ENCODE measurements around the gene SULT1C2. TPM values are rescaled to one million over a fixed set of nuclear protein-coding genes. Genes with fewer than 3 reads are reported as not detected.

The SULT1C2 gene
- total and polyA plus RNA-seq, 2 of the 13 experiments (the other 11 are each of a cell fraction or from before 2014, with no cell fraction given) = 4.0 to 6.2 TPM

DNA sequence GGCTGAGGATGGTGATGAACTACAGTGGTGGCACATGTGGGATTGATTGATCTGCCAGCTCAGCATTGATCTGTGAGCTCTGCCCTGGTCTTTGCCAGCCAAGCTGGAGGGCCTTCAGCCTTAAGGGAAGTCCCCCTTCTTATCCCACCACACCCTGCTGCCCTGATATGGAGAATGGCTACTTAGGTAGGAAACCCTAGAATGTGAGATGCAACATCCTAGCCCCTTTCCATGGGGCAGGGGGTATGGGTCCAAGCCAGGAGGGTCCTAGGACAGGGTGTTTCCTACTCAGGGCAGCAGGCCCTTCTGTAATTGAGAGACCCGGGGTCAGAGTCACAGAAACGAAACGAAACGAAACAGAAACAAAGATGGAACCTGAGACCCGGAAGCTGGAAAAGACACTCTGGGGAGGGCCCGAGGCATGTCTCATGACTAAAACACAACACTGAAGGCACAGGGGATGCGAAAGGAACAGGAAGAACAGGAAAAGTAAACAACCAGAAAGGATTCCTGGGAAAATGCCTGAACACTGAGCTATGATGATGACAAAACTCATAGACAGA, 16.9 kb upstream of the SULT1C2 start (continued):
- no peak for TF ChIP-seq KDM5A (IDR thresholded peaks at IDR 0.05; ENCODE audit: borderline replicate concordance, low read length)
- TF ChIP-seq KDM6A (CRISPR knock-in tag; IDR thresholded peaks at IDR 0.05; ENCODE audit: low read depth) = no peak
- TF ChIP-seq, protein P1, sequence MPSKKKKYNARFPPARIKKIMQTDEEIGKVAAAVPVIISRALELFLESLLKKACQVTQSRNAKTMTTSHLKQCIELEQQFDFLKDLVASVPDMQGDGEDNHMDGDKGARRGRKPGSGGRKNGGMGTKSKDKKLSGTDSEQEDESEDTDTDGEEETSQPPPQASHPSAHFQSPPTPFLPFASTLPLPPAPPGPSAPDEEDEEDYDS (CRISPR knock-in tag; IDR thresholded peaks at IDR 0.05) = no peak
- 0 out of 2 replicates have a peak, but pooled peaks have one; percentile 38 for TF ChIP-seq ZNF678 (CRISPR knock-in tag; IDR thresholded peaks at IDR 0.05)
- TF ChIP-seq ZSCAN22 (CRISPR knock-in tag; IDR thresholded peaks at IDR 0.05) = no peak
- no peak for TF ChIP-seq SP4 (CRISPR knock-in tag; IDR thresholded peaks at IDR 0.05)
- TF ChIP-seq RBAK (CRISPR knock-in tag; IDR thresholded peaks at IDR 0.05) = no peak
- no peak for TF ChIP-seq ZNF18 (CRISPR knock-in tag; IDR thresholded peaks at IDR 0.05; ENCODE audit: insufficient replicate concordance)
- TF ChIP-seq RXRA (CRISPR knock-in tag; IDR thresholded peaks at IDR 0.05) = no peak
- no peak for TF ChIP-seq MED8 (CRISPR knock-in tag; IDR thresholded peaks at IDR 0.05; ENCODE audit: insufficient replicate concordance)
- no peak for TF ChIP-seq ZNF577 (CRISPR knock-in tag; IDR thresholded peaks at IDR 0.05; ENCODE audit: borderline replicate concordance, low read depth)
- TF ChIP-seq PHB2 (IDR thresholded peaks at IDR 0.05; ENCODE audit: partially characterized antibody) = no peak
- TF ChIP-seq ZBTB42 (CRISPR knock-in tag; IDR thresholded peaks at IDR 0.05) = no peak
- 0 out of 2 replicates have a peak, but pooled peaks have one; percentile 59 for TF ChIP-seq DNMT3B (CRISPR knock-in tag; conservative IDR thresholded peaks at IDR 0.05)
- no peak for TF ChIP-seq MIXL1 (CRISPR knock-in tag; IDR thresholded peaks at IDR 0.05)
- no peak for TF ChIP-seq RELA (CRISPR knock-in tag; IDR thresholded peaks at IDR 0.05)
- no peak for TF ChIP-seq TRIM22 (IDR thresholded peaks at IDR 0.05)
- TF ChIP-seq NCOA1 (CRISPR knock-in tag; IDR thresholded peaks at IDR 0.05) = no peak
- TF ChIP-seq ZNF280D (CRISPR knock-in tag; IDR thresholded peaks at IDR 0.05) = 0 out of 2 replicates have a peak, but pooled peaks have one; percentile 25
- TF ChIP-seq GATAD2A (CRISPR knock-in tag; IDR thresholded peaks at IDR 0.05) = 0 out of 2 replicates have a peak, but pooled peaks have one; percentile 26
- TF ChIP-seq SIN3A (IDR thresholded peaks at IDR 0.05; ENCODE audit: borderline replicate concordance, low read depth, low read length) = no peak
- TF ChIP-seq, protein P2, sequence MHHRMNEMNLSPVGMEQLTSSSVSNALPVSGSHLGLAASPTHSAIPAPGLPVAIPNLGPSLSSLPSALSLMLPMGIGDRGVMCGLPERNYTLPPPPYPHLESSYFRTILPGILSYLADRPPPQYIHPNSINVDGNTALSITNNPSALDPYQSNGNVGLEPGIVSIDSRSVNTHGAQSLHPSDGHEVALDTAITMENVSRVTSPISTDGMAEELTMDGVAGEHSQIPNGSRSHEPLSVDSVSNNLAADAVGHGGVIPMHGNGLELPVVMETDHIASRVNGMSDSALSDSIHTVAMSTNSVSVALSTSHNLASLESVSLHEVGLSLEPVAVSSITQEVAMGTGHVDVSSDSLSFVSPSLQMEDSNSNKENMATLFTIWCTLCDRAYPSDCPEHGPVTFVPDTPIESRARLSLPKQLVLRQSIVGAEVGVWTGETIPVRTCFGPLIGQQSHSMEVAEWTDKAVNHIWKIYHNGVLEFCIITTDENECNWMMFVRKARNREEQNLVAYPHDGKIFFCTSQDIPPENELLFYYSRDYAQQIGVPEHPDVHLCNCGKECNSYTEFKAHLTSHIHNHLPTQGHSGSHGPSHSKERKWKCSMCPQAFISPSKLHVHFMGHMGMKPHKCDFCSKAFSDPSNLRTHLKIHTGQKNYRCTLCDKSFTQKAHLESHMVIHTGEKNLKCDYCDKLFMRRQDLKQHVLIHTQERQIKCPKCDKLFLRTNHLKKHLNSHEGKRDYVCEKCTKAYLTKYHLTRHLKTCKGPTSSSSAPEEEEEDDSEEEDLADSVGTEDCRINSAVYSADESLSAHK (CRISPR knock-in tag; IDR thresholded peaks at IDR 0.05; ENCODE audit: borderline replicate concordance) = no peak
- TF ChIP-seq ZSCAN25 (CRISPR knock-in tag; IDR thresholded peaks at IDR 0.05) = no peak
- TF ChIP-seq DNMT1 (CRISPR knock-in tag; IDR thresholded peaks at IDR 0.05) = no peak
